Measurements from ENCODE around the gene FRMD6.

FRMD6 gene

DNA sequence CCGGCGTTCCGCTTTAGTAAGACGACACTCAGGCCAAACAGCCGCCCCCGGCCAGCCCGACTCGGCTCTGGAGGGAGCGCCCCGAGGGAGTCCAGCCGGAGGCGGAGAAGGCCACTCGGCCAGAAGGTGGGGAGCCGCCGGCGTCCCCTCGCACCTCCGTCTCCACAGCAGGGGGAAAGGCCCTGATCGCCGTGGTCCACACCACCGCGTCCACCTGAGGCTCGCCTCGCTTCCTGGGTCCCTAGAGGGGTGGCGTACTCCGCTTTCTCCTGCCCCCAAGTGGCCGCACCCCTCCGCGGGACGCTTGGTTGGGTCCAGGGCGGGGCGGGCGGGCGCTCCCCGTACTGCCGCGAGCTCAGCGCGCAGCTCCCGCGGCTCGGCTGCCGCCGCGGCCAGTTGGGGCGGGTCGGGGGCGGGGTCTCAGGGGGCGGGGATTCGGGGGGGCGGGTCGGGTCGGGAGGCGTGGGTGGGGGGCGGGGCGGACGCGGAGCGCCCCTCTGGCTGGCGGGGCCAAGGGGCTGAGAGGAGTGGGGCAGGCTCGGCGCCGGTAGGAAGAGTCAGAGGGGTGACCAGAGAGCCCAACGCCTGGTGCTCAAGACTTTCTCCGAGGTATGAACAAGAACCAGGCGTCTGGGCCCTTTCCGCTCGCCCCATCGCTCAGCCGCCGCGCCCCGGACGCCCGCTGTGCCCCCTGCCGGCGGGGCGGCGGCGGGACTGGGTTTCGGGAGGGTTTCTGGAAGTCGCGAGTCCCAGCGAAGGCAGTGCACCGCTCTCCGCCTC is at the start of gene FRMD6:
TSS of gene FRMD6 (plus strand) at position 523 of the 780 bp plus-strand sequence. CDS start 37,927 bp downstream, outside the sequence.
- DNase-seq: peak; percentile 91

DNA sequence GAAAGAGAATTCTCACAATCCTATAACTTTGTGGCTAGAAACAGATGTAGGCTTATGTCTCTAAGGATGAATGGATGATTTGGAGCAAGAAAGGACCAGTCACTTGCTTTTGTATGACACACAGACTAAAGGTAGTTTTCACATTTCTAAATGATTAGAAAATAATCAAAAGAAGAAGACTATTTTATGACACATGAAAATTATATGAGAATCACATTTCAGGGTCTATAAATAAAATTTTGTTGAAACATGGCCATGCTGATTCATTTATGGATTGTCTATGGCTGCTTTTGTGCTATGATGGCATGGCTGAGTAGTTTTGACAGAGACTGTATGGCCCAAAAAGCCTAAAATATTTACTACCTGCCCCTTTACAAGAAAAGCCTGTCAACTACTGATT is 49.4 kb upstream of the FRMD6 start:
- DNase-seq: no peak

DNA sequence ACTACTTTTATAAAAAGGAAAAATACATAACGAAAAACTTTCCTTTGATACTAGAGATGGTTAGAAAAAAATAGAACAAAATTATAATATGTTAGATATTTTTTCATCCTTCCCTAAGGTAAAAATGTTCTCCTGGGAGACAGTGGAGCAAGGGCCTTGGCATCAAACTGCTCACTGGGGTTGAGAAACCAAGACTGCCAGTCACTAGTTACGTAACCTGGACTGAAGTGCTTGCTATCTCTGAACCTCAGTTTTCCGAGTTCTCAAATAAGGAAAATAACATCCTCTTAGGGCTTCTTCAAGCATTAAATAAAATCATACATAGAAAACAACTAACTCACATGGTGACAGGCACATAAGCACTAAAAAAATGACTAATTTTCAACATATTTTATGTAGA is 48.2 kb upstream of the FRMD6 start:
- no peak for DNase-seq

DNA sequence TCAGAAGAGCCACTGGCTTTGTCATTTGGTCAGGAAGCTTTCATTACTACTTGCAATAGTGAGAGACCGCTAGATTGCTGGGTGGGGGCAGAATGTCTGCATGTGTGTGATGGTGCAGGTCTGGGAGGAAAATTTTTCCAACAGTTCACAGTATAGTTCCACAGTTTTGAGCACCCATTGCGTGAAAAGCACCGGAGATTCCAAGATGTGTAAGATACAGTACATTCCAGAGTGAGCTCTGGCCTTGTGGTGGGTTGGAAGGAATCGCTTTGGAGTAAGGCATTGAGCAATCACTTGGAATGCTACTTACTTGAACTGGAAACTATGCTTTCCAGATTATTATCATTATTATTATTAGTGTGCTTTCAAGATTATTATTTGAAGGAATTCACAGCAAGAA is 47.6 kb upstream of the FRMD6 start:
- no peak for DNase-seq

DNA sequence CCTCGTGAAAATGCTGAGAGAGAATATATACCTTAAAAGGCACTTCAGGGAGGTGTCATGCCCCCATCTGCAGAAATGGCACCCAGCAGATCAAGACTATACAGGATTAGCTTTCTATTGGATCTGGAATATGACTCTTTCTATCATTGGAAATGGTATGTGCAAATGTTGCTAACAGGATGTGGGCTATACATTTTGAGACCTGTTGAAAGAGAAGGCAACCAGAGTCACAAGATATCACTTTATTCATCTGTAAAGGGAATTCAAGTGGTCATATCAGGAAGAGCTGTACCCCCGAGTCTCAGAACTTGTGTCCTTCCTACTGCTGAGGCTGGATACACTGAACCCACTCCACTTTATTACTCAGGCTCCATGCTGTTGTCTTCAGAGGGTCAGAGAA is 46.1 kb upstream of the FRMD6 start:
- DNase-seq: no peak

DNA sequence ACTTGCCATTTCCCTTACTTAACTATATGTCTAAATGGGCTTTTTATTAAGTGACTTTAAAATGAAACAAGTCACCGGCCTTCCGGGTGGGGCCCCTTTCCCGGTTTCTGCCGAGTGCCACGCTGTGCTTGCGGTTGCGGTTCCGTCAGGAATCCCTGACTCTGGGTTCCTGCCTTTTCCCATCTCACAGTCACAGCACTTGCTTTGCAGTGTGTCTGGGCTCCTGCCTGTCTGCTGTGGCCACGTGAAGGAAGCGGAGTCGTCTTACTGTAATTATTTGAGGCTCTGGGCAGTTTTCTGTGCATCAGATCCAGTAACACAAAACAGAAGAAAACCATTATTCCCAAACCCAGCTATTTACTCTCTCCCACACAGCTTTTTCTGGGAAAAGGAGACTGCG is 44.0 kb upstream of the FRMD6 start:
- no peak for DNase-seq

DNA sequence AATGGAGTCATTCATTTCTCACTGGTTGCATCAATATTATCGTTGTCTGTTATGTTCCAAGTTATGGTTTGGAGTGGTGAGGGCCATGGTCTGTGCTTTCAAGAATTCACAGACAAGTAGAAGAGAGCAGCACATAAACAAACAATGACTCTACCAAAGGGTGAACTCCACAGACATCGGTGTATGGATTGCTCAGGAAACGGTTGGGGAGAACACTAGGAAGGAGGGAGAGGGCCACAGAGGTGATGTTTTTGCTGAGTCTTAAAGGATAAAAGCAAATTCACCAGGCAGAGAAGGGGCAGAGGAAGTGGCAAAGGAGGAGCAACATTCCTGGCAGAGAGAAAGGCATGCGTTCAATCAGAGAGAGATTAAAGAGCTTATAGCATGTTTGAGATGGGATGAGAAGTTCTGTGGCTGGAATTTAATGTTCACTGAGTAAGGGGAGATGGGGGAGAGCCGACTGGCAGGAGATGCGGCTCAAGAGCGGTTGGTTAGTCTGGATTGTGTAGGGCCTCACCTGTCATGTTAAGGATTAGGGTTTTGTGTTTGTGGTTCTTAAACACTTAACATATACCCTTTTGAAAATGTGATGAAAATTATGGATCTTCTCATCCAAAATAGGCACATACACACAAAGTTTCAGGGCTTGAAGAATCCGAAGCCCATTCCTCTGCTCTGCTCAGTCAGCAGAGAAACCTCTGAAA is 42.3 kb upstream of the FRMD6 start:
- DNase-seq: no peak

DNA sequence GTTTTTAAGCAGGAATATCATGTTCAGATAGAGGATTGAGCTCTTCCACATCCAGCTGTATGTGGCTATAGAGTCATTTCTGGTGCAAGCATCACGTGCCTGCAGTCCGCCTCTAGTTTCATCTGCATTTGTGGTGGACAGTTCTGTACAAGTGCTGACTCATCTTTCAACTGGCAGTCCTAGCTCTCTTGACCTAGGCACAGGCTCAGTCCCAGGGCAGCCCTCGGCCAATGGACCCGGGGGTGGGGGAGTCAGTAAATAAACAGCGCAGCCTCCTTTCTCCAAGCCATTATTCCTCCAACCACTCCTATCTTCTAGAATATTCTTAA is 41.8 kb upstream of the FRMD6 start:
- no peak for DNase-seq

DNA sequence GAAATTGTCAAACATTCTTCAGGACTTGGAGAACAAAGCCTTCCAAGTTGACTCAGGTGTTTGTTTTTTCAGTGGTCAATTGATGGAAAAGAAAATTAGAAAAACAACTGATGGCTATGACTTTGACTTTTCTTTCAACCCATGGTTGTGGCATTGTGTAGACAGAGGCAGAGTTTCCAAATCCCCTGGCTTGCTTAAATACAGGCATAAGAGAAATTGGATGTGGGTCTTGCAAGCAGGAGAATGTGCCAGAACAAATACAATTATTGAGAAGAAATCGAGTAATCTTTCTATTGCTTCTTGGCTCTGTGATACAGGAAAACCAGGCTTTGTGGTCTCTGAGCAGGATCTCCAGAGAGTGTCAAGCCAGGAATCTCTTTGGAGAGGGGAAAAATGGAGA is 40.9 kb upstream of the FRMD6 start:
- DNase-seq: no peak

DNA sequence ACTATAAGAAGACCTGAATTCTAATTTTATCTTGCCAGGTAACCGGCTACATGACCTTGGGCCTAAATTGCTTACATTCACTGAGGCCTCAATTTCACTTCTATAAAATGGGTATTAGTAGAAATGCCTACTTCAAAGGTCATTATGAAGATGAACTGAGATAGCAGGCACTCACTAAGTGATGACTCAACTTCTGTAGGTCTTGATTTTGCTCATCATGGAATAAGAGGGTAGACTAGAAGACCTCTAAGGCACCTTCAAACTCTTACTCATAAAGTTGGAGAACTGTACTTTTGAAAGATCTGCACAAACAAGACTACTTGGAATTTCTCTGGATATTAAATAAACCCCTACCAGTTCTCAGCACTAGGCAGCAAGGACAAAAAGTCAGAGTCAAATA is 39.3 kb upstream of the FRMD6 start:
- no peak for DNase-seq

DNA sequence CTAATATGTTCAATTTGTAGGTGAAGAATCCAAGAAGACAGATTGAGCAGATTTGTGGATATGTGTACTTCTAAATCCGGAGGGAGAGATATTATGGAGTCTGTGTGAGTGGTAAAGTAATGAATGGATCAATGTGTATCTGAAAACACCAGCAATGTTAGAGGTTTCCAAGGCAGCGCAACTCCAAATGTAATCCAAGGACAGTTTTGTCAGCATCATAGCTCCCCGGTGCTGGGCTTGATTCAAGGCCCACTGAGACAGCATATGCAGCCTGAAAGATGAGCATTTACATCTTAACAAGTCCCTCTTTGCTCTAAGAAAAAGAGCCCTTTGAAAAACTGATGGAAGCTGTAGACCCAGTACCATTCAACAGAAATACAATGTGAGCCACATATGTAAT is 38.3 kb upstream of the FRMD6 start:
- no peak for DNase-seq

DNA sequence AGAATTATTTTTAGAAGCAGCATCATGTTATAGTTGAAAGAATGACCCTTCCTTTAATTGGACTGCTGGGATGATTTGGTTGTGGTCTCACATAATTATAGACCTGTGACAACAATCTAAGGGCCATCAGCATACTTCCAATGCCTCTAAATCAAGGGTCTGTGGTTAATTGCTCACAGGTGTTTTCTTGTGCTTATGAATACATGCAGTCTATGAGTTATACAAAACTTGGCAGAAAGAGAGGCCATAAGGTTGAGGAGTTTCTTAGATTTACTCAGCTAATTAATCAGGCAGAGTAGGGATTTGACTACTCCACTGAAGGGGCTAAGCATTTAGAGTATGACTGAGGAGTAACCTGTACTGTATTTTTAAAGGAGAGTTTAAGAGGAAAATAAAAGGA is 37.0 kb upstream of the FRMD6 start:
- no peak for DNase-seq

DNA sequence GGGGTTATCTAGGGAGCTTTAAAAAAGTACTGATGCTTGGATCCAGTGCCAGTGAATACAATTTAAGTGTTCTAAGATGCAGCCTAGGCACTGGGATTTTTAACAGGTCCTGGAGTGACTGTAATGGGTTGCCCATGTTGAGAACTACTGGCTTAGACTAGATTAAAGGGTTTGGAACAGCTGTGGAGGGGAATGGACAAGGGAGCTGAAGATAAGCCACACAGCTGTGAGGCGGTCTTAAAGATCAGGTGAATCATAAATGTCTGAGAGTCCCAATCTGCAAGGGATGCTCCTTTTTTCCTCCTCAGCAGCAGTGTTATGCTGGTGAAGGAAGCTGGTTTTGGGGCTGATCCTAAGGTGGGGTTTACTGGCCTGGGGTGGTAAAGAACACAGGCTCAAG is 35.5 kb upstream of the FRMD6 start:
- DNase-seq: no peak

DNA sequence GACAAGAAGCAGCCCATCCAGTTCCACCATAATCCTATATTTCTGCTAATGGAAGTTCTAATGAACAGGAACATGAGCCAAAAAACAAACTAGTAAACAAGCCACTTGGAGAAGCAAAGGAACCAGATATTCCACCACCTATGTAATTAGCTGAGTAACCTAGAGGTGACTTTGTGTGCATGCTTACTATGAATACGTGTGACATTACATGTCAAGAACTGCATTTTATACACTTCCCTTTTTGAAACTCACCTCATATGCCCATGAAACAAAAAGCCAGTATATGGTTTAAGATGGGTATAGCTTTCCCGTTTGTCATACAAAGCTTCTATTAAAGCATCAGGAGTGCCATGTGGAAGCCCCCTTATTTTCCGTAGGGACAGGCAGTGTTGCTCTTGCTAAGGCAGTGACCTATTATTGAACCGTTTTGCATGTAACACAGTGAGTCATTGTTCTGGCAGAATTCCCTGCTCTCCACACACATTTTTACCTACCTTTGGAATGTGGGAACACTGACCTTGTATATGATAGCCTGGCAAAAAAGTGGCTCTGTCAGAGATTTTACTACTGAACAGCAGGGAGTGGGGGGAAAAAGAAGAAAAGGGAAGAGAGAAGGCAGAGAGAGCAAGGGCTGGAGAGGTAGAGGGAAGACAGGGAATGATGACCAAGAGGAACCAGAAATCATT is 34.8 kb upstream of the FRMD6 start:
- no peak for DNase-seq

DNA sequence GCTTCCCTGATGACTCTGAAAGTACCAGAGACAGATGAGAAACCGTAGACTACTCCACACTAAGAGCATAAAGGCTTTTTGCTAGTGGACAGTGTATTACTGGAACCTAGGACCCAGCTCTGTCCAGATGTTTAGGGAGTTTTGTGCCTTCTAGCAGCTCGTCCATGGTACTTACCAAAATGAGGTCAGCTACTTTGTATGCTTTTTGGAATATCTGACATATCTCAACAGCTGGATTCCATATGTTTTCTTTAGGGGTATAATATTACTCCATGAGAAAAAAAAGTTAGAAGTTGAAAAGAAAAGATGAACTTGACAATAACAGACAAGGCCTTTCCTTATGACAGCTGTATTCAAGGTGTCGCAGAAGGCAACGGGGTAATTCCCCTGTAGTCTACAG is 32.1 kb upstream of the FRMD6 start:
- DNase-seq: no peak

DNA sequence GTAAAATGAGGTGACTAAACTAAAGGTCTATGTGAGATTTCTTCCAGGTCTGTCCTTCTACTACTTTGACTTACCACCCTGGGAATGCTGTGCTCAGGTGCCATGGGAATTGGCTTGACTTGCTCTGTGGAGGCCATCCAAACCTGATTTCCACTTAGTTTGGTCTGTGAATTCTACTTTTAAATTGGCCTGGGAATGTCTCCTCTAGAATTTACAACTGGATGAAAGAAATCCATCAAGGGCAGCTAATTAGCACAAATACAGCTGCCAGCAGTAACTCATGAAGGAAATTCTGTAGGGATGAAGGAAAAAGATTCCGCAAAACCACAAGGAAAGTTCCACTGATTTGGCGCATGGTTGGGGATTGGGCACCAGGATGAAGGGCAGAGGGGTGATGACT is 31.7 kb upstream of the FRMD6 start:
- no peak for DNase-seq

DNA sequence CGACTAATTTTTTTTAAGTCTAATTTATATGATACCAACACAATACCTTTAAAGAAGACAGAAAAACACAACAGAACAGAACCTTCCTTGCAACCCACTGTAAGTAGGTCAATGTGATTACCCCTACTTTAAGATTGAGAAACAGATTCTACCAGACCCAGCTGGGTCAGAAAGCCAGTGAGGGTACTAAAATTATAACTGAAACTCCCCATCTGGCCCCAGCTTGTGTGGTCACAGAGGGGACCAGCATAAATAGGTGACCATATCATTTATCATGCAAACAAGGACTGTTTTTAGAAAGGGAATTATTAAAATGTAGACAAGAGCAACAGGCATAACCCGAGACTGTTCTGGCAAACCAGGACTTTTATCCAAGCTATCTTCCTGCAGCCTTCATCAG is 30.1 kb upstream of the FRMD6 start:
- no peak for DNase-seq

DNA sequence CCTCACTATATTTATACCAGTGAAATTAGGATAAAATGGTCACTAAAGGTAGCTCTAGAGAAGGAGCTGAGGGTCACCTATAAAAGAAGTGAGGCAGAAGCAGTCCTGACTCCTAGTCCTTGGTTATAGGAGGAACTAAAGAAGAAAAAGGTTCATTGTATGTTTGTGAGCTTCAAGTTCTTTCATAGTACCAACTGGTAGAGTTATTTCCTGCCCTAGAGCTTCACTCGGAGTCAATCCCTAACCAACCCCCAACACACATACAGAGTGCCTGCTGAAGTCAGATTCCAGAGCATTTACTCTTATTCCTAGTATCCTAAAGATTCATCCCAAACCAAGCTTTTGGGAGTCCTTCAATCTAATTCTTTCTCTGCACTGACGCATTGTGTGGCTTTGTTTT is 29.3 kb upstream of the FRMD6 start:
- DNase-seq: no peak

DNA sequence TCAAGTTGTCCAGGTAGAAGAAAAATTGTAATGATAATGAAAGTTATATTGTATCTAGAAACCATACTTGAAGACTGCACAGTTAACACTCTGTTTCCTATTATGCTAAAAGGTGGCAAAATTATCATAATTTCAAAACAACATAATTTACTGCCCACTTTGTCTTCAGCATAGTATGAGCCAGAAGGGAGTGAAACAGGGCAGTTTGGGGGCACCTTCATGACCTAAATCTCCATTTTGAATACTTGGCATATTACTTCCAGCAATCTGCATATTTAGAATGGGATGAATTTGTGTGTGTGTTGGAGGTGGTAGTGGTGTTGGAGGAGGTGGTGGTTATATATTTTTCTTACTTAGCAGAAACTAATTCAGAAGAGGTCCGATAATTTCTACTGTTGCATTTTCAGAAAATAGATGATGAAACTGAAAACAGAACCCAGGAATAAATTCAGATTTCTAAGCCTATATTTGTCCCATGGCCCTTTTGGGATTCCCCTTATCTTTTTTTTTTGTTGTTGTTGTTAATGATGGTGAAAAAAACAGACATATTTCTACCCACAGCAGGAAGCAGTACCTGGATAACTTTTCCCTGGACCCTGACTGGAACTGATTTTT is 26.6 kb upstream of the FRMD6 start:
- DNase-seq: no peak

DNA sequence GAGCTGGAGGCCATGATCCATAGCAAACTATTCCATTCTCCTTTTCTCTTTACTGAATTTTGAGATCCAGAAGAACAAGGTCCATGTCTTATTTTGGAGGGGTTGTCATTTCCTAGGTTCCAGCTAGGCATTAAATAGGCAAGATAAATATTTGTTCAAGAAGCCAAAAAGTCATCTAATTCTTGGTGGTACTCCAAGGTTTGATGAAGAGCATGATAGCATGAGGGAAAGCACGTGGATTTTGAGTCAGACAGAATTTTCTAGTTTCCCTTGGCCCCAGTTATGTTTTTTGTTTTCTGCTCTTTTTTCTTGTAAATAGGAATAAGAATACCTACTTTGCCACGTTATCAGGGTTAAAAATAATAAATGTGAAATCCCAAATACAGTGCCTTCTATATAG is 25.5 kb upstream of the FRMD6 start:
- DNase-seq: no peak

DNA sequence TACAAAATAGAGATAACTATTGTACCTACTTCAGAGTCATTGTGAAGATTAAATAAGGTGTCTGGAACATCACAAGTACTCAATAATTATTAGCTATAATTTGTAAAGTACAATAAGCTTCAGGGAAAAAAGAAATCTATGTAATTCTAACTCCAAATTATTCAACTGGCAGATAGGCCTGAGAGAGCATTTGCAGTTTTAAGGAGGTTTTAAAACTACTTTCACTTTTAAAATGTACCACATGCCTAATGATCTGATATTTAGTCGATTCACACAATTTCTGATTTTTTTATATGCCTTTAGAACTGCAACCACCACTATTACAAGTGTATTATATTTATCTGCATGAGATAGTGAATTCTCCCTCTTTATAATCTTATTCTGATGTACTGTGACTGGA is 24.9 kb upstream of the FRMD6 start:
- DNase-seq: no peak

DNA sequence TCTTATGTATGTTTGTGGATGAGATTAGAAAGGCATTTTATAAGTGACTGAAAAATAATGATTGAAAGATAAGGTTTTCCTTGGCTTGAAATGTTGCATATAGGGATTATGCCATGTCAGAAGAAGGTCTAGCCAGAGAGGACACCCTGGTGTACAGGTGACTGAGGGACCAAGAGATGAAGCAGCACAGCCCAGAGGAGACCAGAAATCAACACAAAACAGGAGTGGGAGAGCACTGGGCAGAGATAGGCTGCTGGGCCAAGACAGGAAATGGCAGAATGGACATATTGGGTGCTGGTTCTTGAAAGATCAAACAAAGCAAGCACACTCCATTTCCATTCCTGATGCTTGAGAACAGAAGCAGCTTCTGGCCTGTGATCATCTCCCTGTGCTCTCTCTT is 24.4 kb upstream of the FRMD6 start:
- DNase-seq: no peak

DNA sequence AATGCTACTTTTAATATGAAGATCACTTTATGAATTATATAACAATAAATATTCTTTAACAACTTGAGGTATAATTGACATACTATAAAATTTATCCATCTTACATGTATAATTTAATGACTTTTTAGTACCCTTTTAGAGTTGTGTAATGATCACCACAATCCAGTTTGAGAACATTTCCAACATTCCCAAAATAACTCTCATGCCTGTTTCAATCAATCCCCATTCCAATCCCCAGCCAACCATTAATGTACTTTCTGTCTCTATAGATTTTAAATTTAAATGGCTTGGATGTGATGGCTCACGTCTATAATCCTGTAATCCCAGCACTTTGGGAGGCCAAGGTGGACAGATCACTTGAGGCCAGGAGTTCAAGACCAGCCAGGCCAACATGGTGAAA is 23.5 kb upstream of the FRMD6 start:
- DNase-seq: no peak

DNA sequence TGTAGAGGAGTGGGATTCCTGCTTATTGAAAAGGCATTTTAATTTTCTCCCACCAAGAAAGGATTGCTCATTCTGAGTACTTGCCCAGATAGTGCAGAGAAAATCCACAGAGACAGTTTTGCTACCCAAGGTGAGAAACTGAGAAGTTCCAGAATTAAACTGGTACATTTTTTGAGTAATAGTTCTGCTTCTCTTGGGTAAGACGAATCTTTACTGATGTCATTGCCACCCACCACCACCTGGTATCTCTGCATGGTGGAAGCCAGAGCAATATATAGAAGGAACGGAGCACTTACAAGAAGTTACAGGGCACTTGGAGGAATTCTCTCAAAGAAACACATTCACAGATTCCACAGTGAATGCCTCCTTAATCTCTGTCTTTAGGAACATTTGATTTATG is 20.7 kb upstream of the FRMD6 start:
- DNase-seq: no peak

Measured in suppressor macrophage treated with lipopolysaccharide for 4 hours (primary cell).